PFSK-1 (cell line): Measurements from ENCODE around the gene GRAMD1B.

Experiments
- FOXP2 ChIP-seq: optimal IDR thresholded peaks from 2 replicates; pipeline ENCODE3; 2011; ENCODE audit warnings: borderline replicate concordance, control low read depth, inconsistent platforms; ENCODE audit not compliant: insufficient read depth; ENCODE audit errors: extremely low read length, extremely low read depth
- POLR2AphosphoS5 ChIP-seq: IDR thresholded peaks from 2 replicates; pipeline ENCODE4 v1.6.1; 2012; ENCODE audit warnings: low read depth, mild to moderate bottlenecking, control low read depth, low read length, moderate library complexity
- REST ChIP-seq, 2 experiments: IDR thresholded peaks; 2 replicates each; pipeline versions ENCODE4 v1.6.1 to v1.8.0; 2011 to 2012; ENCODE audit warnings: low read depth in 2 of 2, low read length in 2 of 2, control low read depth in 1 of 2, inconsistent platforms in 1 of 2, mild to moderate bottlenecking in 1 of 2, moderate library complexity in 1 of 2; ENCODE audit not compliant: insufficient read depth in 1 of 2
- SIN3A ChIP-seq: IDR thresholded peaks from 2 replicates; pipeline ENCODE4 v1.6.1; 2012; ENCODE audit warnings: mild to moderate bottlenecking, low read length, moderate library complexity, borderline replicate concordance; ENCODE audit not compliant: insufficient read depth
- TAF1 ChIP-seq: IDR thresholded peaks from 2 replicates; pipeline ENCODE4 v1.6.1; 2012; ENCODE audit warnings: low read length, control low read depth, borderline replicate concordance; ENCODE audit not compliant: insufficient read depth

Gene GRAMD1B

GRCh38 chr11:123607781-123608180 is 177.7 kb downstream of the GRAMD1B start:
- TF ChIP-seq SIN3A: no peak
- TF ChIP-seq FOXP2: no peak
- no peak for TF ChIP-seq POLR2AphosphoS5
- TF ChIP-seq TAF1: no peak
- TF ChIP-seq REST (IDR thresholded peaks at IDR 0.05; ENCODE audit: insufficient read depth in 1 of 2, low read depth in 2 of 2, low read length in 2 of 2): no peak

GRCh38 chr11:123608371-123608770 is 178.3 kb downstream of the GRAMD1B start:
- TF ChIP-seq POLR2AphosphoS5 (no peak), TAF1 (no peak), SIN3A (no peak), REST (IDR thresholded peaks at IDR 0.05; ENCODE audit: insufficient read depth in 1 of 2, low read depth in 2 of 2, low read length in 2 of 2) (no peak), FOXP2 (no peak)

GRCh38 chr11:123608945-123609344 is 178.9 kb downstream of the GRAMD1B start:
- TF ChIP-seq FOXP2 (no peak), POLR2AphosphoS5 (no peak), REST (IDR thresholded peaks at IDR 0.05; ENCODE audit: insufficient read depth in 1 of 2, low read depth in 2 of 2, low read length in 2 of 2) (no peak), TAF1 (no peak), SIN3A (no peak)

GRCh38 chr11:123611698-123612097 is 181.6 kb downstream of the GRAMD1B start:
- TF ChIP-seq SIN3A: no peak
- no peak for TF ChIP-seq FOXP2
- TF ChIP-seq REST (IDR thresholded peaks at IDR 0.05; ENCODE audit: insufficient read depth in 1 of 2, low read depth in 2 of 2, low read length in 2 of 2): no peak
- no peak for TF ChIP-seq TAF1
